H7 (cell line): Measurements from ENCODE around the gene SNX2. TPM values are rescaled to one million over a fixed set of nuclear protein-coding genes. Genes with fewer than 3 reads are reported as not detected.
"Not testable (repeated sequence)": the region's sequence is repeated elsewhere in the genome, so short reads cannot be mapped to it uniquely, and the experiment has no call there.

Experiments
- DNase-seq: peaks from one replicate; pipeline ENCODE4 v3.0.0; 2012
- H3K27me3 ChIP-seq: 2 replicates; pipeline ENCODE4 v1.6.0; 2011; ENCODE audit warnings: mild to moderate bottlenecking, low read length; ENCODE audit not compliant: control insufficient read depth, insufficient read depth
- H3K36me3 ChIP-seq: replicated peaks from 2 replicates; pipeline ENCODE4 v1.5.1; 2011; ENCODE audit warnings: low read length; ENCODE audit not compliant: control insufficient read depth, insufficient read depth
- H3K4me3 ChIP-seq: 2 replicates; pipeline ENCODE4 v1.5.1; 2011; ENCODE audit warnings: low read depth, mild to moderate bottlenecking, control low read depth, low read length, moderate library complexity; ENCODE audit not compliant: insufficient read depth
- total RNA-seq: library from RNA; depleted of rRNA; stranded (reverse); fragments of >200 nt; shearing (Covaris generic); gene quantifications from 2 replicates; pipeline ENCODE4 v1.2.3, GENCODE V29; 2014

SNX2 gene
- total RNA-seq, 1 experiment from 2014 or later, result 68.2 TPM

- no peak for DNase-seq
- H3K36me3 ChIP-seq, result no peaks in the 10 kb centered on the region
- H3K27me3 ChIP-seq, result no peaks in the 10 kb centered on the region
- no peak overlapping the region for H3K4me3 ChIP-seq
Measured at GRCh38 chr5:122759241-122760070, 15.4 kb upstream of the SNX2 start.

GRCh38 chr5:122760236-122760635, 14.6 kb upstream of the SNX2 start:
- no peak overlapping the region for H3K4me3 ChIP-seq
- no peaks in the 10 kb centered on the region for H3K36me3 ChIP-seq
- no peak for DNase-seq
- H3K27me3 ChIP-seq, result no peaks in the 10 kb centered on the region

DNA sequence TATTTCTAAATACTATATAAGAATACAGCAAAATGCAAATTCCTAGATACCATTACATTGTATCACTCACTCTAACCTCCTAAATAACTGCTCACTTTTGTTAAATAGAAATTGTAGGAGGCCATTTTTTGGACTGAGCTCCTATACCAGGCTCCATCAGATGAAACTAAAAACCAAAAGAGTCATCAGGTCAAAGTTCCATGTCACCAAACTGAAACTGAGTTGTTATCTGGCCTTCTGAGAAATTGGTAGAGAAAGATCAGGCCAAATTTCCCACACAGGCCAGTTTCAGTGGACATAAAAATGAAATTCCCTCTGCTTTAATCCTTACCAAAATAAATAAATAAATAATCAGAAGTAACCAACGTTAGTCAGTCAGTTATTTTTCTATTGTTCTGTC, 13.8 kb upstream of the SNX2 start:
- no peak overlapping the region for H3K4me3 ChIP-seq
- H3K27me3 ChIP-seq, result no peaks in the 10 kb centered on the region
- no peak for DNase-seq
- H3K36me3 ChIP-seq, result no peaks in the 10 kb centered on the region

DNA sequence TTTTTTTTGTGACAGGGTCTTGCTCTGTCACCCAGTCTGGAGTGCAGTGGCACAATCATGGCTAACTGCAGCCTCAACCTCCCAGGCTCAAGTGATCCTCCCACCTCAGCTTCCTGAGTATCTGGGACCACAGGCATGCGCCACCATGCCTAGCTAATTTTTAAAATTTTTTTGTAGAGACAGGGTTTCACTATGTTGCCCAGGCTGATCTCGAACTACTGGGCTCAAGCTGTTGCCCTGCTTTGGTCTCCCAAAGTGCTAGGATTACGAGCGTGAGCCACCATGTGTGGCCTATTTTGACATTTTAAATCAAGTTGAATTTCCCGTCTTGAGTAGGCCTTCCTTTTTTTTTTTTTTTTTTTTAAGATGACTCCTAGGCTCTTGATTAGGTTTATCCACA, 13.0 kb upstream of the SNX2 start:
- H3K36me3 ChIP-seq, H3K27me3 ChIP-seq, H3K4me3 ChIP-seq, DNase-seq: not testable (repeated sequence)

GRCh38 chr5:122766130-122766529, 8.8 kb upstream of the SNX2 start:
- Histone ChIP-seq H3K4me3 (no peak overlapping the region), H3K27me3 (no peaks in the 10 kb centered on the region), H3K36me3 (no peaks in the 10 kb centered on the region)
- DNase-seq, result no peak

DNA sequence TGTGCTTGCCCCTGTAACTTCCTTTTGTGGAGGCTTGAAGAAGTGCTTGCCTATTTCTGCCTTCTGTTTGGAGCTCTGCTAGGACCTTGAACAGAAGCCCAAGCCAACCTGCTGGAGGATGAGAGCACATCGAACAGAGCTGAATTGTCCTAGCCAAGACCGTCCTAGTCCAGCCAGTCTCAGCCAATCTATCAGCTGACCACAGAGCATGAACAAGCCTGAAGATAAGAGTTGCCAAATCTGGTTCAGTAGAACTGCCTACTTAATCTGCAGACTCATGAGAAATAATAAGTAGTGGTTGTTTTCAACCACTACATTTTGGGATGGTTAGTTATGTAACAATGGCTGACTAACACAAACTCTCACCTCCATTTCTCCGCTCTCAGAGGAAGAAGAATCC, 4.4 kb upstream of the SNX2 start:
- Histone ChIP-seq H3K36me3 (no peaks in the 10 kb centered on the region), H3K27me3 (no peaks in the 10 kb centered on the region; the same call in 1 of the 2 replicates), H3K4me3 (no peak overlapping the region)
- DNase-seq, result no peak

- no peak overlapping the region for H3K4me3 ChIP-seq
Measured at GRCh38 chr5:122772446-122772845, 2.4 kb upstream of the SNX2 start.

DNA sequence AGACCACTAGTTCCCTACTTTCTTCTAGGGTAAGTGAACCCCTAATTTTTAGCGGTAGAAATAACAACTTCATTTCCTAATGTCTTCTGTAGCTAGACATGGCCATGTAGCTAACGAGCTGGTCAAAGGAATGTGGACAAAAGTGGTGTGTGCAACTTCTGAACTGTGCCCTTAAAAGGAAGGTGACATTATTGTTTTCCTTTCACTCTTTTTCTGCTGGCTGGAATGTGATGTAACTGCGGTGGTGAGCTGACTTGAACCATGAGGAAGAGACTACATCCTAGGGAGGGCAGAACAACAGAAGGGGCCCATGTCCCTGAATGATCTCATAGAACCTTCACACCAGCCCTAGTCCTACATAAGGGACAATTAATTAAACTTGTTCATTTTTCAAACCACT, 1.3 kb upstream of the SNX2 start:
- H3K36me3 ChIP-seq, result no peaks in the 10 kb centered on the region
- no peaks in the 10 kb centered on the region; the same call in 1 of the 2 replicates for H3K27me3 ChIP-seq
- no peak for DNase-seq
- no peak overlapping the region for H3K4me3 ChIP-seq

More at GRCh38 chr5:122772446-122772845, 2.4 kb upstream of the SNX2 start:
- H3K36me3 ChIP-seq, result no peaks in the 10 kb centered on the region
- no peak for DNase-seq
- no peaks in the 10 kb centered on the region; the same call in 1 of the 2 replicates for H3K27me3 ChIP-seq

DNA sequence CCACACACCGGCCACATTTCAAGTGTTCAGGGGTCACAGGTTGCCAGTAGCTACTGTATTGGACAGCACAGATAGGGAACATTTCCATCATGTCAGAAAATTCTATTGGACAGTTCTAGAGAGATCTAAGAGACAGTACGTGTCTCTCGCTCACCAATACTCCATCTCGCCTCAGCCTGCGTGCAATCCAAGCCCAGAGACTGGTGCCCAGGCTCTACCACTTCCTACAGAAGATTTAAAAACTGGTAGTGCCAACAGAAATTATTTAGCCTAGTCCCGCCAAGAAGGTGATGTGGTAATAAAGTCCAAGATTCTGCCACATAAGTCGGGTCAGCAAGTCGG, 390 bp upstream of the SNX2 start:
- H3K36me3 ChIP-seq, result no peaks in the 10 kb centered on the region
- no peaks in the 10 kb centered on the region; the same call in 1 of the 2 replicates for H3K27me3 ChIP-seq
- no peak for DNase-seq
- peak overlapping the region; percentile 46 for H3K4me3 ChIP-seq

DNA sequence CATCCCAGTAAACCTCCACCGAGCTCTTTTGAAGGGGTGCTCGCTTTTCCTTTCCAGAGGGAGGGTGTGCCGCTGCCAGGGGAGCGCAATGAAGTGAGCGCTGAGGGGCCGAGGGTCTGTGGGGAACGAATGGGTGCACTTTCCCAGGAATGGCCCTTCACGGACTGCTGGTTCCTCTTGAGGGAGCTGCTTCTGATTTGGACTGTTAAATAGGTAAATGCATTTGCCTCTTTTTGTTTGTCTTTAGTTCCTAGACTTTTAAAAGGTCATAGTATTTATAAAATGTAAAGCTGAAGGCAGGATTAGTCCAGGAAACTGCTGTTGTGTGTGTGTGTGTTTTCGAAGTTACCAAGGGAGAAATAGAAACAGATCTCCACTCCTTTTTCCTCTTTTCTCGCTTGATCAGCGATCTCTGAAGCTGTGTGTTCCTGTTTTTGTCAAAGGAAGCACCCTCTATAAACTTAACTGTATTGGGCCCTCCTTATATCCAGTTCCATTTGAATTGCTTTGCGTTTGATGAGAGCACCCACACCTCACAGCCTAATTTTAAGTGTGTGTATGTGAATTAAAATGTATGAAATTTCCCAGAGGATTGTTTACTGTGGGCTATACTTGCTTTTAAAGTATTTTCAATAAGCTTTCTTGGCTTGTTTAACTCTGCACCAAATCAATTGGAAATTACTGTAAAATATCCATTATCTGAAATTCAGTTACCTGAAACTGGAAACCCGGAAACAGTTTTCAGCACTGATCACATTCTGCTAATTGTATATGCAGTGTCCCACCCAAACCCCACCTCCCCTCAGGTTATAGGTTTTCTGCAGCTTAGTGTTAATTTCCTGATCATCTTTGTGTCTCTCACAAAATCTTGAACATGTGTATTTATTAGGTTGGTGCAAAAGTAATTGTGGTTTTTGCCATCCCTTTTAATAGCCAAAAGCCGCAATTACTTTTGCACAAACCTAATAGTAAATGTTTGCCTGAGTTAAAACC, 966 bp downstream of the SNX2 start:
- H3K27me3 ChIP-seq, result no peaks in the 10 kb centered on the region; the same call in 1 of the 2 replicates
- H3K4me3 ChIP-seq, result peak overlapping the region; percentile 96
- peak; percentile 28 for DNase-seq
- no peaks in the 10 kb centered on the region for H3K36me3 ChIP-seq

DNA sequence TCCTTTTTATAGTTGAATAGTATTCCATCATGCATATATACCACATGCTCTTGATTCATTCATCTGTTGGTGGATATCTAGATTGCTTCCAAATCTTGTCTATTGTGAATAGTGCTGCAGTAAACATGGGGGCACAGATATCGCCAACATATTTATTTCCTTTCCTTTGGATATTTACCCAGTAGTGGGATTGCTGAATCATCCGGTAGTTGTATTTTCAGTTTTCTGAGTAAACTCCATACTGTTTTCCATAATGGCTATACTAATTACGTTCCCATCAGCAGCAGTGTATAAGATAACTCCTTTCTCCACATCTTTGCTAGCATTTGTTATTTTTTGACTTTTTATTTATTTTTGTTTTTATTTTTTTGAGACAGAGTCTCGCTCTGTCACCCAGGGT, 3.3 kb downstream of the SNX2 start:
- DNase-seq, result no peak
- H3K36me3 ChIP-seq, result no peaks in the 10 kb centered on the region
- H3K27me3 ChIP-seq, result no peaks in the 10 kb centered on the region; the same call in 1 of the 2 replicates
- no peak overlapping the region for H3K4me3 ChIP-seq

- DNase-seq, result no peak
- Histone ChIP-seq H3K4me3 (no peak overlapping the region), H3K27me3 (no peaks in the 10 kb centered on the region), H3K36me3 (no peaks in the 10 kb centered on the region)
Measured at GRCh38 chr5:122779451-122779850, 4.6 kb downstream of the SNX2 start.

DNA sequence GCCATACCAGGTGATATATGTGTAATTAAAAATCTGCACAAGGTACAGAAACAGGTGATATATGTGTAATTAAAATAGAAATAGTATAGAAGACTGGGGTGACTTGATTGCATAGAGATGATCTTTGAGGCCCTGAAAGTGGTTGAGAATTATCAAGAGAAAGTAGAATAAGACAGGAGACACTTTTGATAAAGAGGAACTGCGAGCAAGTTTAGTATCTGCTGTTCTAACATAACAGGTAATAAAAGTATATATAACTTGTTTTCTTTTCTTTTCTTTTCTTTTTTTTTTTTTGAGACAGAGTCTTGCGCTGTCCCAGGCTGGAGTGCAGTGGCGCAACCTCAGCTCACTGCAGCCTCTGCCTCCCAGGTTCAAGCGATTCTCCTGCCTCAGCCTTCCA, 5.4 kb downstream of the SNX2 start:
- Histone ChIP-seq H3K27me3 (no peaks in the 10 kb centered on the region), H3K4me3 (no peak overlapping the region), H3K36me3 (no peaks in the 10 kb centered on the region)
- no peak for DNase-seq

DNA sequence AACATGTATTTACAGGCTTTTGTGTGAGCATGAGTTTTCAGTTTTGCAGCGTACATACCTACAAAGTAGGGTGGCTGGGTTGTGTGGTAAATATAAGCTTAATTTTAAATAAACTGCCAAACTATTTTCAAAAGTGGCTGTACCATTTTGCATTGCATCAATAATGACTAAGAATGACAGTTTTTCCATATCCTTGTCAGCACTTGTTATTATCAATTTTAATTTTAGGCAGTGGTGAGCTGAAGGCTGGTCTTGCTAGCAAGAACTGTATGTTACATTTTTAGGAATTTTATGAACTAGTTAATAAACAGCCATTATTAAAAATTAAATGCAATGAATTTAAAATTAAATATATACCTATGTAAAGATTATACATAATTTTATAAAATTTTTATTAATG, 6.6 kb downstream of the SNX2 start:
- Histone ChIP-seq H3K36me3 (no peaks in the 10 kb centered on the region), H3K4me3 (no peak overlapping the region), H3K27me3 (no peaks in the 10 kb centered on the region)
- DNase-seq, result no peak

GRCh38 chr5:122785294-122785693, 10.4 kb downstream of the SNX2 start:
- H3K4me3 ChIP-seq, result no peak overlapping the region
- H3K36me3 ChIP-seq, result no peaks in the 10 kb centered on the region
- H3K27me3 ChIP-seq, result no peaks in the 10 kb centered on the region
- DNase-seq, result no peak
